Measurements from ENCODE around the gene KCTD20. TPM values are rescaled to one million over a fixed set of nuclear protein-coding genes. Genes with fewer than 3 reads are reported as not detected.
"Not testable (repeated sequence)": the region's sequence is repeated elsewhere in the genome, so short reads cannot be mapped to it uniquely, and the experiment has no call there.

KCTD20 gene
- total and polyA plus RNA-seq, 8 donors = 8.8 to 21.7 (median 10.1) TPM

- peaks cover 0 to under 1% (median 0%) of the 10 kb centered on the region in 3 donors for H3K36me3 ChIP-seq
- FAIRE-seq (no peak), ATAC-seq (peak; percentile 3 to 23 (median 7)), DNase-seq (no peak)
- H3K27ac ChIP-seq = peak overlapping the region; percentile 93 to 97 (median 96)
- peaks cover 11 to 31% (median 30%) of the 10 kb centered on the region in 3 donors for H3K4me1 ChIP-seq
- H3K4me3 ChIP-seq = peak overlapping the region; percentile 75 to 92 (median 84)
- intact Hi-C loops (cut with DNase I) = no loop called here
- H3K27me3 ChIP-seq = no peaks in the 10 kb centered on the region
- TF ChIP-seq CTCF (IDR thresholded peaks at IDR 0.05) = no peak
- 2% methylated on average over 18 of the region's 18 CpGs for WGBS, 2 donors
- H3K9me3 ChIP-seq = no peaks in the 10 kb centered on the region
Measured at GRCh38 chr6:36443471-36444428, 950 bp downstream of the KCTD20 start.

GRCh38 chr6:36444470-36444869 is 1.7 kb downstream of the KCTD20 start:
- 32 to 36% methylated on average over 3 of the region's 3 CpGs for WGBS, 2 donors
- H3K4me1 ChIP-seq = peaks cover 11 to 31% (median 30%) of the 10 kb centered on the region in 3 donors
- DNase-seq (no peak), FAIRE-seq (no peak), ATAC-seq (peak in 1 of 4 donors; percentile 1)
- TF ChIP-seq CTCF (IDR thresholded peaks at IDR 0.05) = no peak
- H3K4me3 ChIP-seq = peak overlapping the region in 2 of 4 donors; percentile 87 to 92
- H3K27me3 ChIP-seq = no peaks in the 10 kb centered on the region
- peaks cover 0 to 6% (median 0%) of the 10 kb centered on the region in 3 donors for H3K36me3 ChIP-seq
- intact Hi-C loops (cut with DNase I) = no loop called here
- peak overlapping the region in 2 of 4 donors; percentile 95 to 96 for H3K27ac ChIP-seq
- H3K9me3 ChIP-seq = no peaks in the 10 kb centered on the region

GRCh38 chr6:36445621-36446020 is 2.8 kb downstream of the KCTD20 start:
- Histone ChIP-seq H3K4me1 (peaks cover 11 to 31% (median 30%) of the 10 kb centered on the region in 3 donors), H3K9me3 (no peaks in the 10 kb centered on the region), H3K27me3 (no peaks in the 10 kb centered on the region), H3K36me3 (peaks cover 0 to 6% (median 0%) of the 10 kb centered on the region in 3 donors), H3K27ac (no peak overlapping the region), H3K4me3 (no peak overlapping the region)
- DNase-seq = no peak
- intact Hi-C loops (cut with DNase I) = no loop called here
- no peak for TF ChIP-seq CTCF (IDR thresholded peaks at IDR 0.05)
- no peak for ATAC-seq
- FAIRE-seq = no peak

GRCh38 chr6:36449173-36449572 is 6.4 kb downstream of the KCTD20 start:
- H3K36me3 ChIP-seq; FAIRE-seq; ATAC-seq; DNase-seq; H3K27me3 ChIP-seq; H3K4me3 ChIP-seq; H3K27ac ChIP-seq; H3K9me3 ChIP-seq; intact Hi-C loops (cut with DNase I): not testable (repeated sequence)
- H3K4me1 ChIP-seq = peaks cover 0 to 15% (median 15%) of the 10 kb centered on the region in 3 donors
- 97 to 99% methylated on average over 10 of the region's 10 CpGs for WGBS, 2 donors

GRCh38 chr6:36452897-36453296 is 10.1 kb downstream of the KCTD20 start:
- ATAC-seq; H3K27ac ChIP-seq; H3K4me3 ChIP-seq; H3K27me3 ChIP-seq; H3K36me3 ChIP-seq; intact Hi-C loops (cut with DNase I); H3K4me1 ChIP-seq; FAIRE-seq; DNase-seq; H3K9me3 ChIP-seq: not testable (repeated sequence)
- WGBS, 2 donors = 98% methylated on average over 8 of the region's 8 CpGs
